HUES6 (cell line): ENCODE data around the gene UBE2QL1.

ENCODE experiments used
- H3K27ac ChIP-seq: 2 replicates; pipeline ENCODE4 v1.7.0; 2013; ENCODE audit warnings: low read depth, mild to moderate bottlenecking, low read length, inconsistent platforms
- H3K27me3 ChIP-seq: 2 replicates; pipeline ENCODE4 v1.6.1; 2013; ENCODE audit warnings: low read length; ENCODE audit not compliant: control insufficient read depth, insufficient read depth
- H3K36me3 ChIP-seq: 2 replicates; pipeline ENCODE4 v1.6.1; 2013; ENCODE audit warnings: low read length; ENCODE audit not compliant: control insufficient read depth, insufficient read depth
- H3K4me1 ChIP-seq: 2 replicates; pipeline ENCODE4 v1.6.1; 2013; ENCODE audit warnings: low read length; ENCODE audit not compliant: control insufficient read depth, insufficient read depth
- H3K4me3 ChIP-seq: 2 replicates; pipeline ENCODE4 v1.5.1; 2013; ENCODE audit warnings: low read depth, low read length
- H3K9ac ChIP-seq: one replicate; pipeline ENCODE4 v1.6.1; 2013; ENCODE audit warnings: mild to moderate bottlenecking, low read length
- H3K9me3 ChIP-seq: 2 replicates; pipeline ENCODE4 v1.6.1; 2013; ENCODE audit warnings: low read depth, low read length; ENCODE audit not compliant: control insufficient read depth, insufficient read depth

Gene UBE2QL1

DNA sequence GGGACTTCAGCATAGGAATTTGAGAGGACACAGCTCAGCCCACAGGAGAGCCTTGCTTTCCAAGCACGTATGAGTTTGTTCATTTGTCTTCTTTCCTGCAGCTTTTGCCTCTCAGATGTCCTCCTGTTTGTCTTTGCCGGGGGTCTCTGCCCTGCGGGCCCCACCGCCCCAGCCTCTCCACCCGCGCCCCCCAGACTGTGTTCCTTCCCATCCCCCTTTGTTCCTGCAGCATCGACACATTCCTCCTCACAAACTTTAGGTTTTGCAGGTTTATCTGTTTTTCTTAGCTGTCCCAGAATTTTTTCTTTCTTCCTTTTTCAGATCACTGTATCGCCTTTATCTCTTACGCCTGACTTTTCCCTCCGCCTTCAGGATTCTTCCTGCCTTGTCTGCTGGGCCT, 18.9 kb downstream of the UBE2QL1 start:
- Histone ChIP-seq H3K27me3 (peaks cover 18% of the 10 kb centered on the region; the same call in 1 of the 2 replicates), H3K36me3 (no peaks in the 10 kb centered on the region), H3K4me1 (peaks cover 6% of the 10 kb centered on the region; the same call in 1 of the 2 replicates), H3K9me3 (peaks cover 8% of the 10 kb centered on the region; the same call in 1 of the 2 replicates), H3K9ac (no peak overlapping the region), H3K27ac (no peak overlapping the region), H3K4me3 (no peak overlapping the region)

DNA sequence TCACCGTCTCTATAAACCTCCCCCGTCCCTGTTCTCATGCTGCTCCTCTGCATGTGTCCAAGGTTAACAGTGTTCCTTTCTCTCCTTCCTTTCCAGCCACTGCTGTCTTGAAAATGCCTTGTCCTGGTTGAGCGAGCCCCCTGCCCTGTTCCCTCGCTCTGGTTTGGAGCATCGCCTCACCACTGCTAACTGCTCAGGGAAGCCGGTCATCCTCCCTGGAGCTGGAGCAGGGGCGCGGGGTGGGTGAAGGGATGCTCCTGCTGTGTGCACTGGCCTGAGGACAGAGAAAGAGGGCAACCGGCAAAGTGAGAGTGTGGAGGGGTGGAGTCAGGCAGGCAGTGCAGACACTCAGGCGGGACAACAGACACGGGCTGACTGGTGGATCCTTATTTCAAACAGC, 19.4 kb downstream of the UBE2QL1 start:
- Histone ChIP-seq H3K4me1 (peaks cover 6% of the 10 kb centered on the region; the same call in 1 of the 2 replicates), H3K27me3 (peaks cover 16% of the 10 kb centered on the region; the same call in 1 of the 2 replicates), H3K9ac (no peak overlapping the region), H3K9me3 (peaks cover 8% of the 10 kb centered on the region; the same call in 1 of the 2 replicates), H3K4me3 (no peak overlapping the region), H3K36me3 (no peaks in the 10 kb centered on the region), H3K27ac (no peak overlapping the region)

DNA sequence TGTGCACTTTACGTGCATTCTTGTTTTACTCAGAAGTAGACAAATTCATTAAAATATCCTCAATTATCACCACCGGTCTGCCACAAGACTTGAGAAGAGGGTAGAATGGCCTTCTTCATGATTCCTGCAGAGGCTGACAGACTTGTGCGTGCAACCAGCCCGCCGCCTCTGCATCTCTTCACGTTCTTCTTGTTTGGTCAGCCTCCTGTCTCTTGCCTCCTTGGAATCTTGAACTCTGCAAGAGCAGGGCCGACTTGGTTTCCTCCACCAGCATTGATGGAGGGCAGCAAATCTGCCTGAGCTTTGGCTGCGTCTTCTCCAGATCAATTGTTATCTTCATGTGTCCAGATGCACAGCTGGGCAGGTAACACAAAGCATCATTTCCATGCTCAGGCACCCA, 20.2 kb downstream of the UBE2QL1 start:
- Histone ChIP-seq H3K9ac (no peak overlapping the region), H3K4me3 (no peak overlapping the region), H3K9me3 (peaks cover 8% of the 10 kb centered on the region; the same call in 1 of the 2 replicates), H3K4me1 (peaks cover 6% of the 10 kb centered on the region; the same call in 1 of the 2 replicates), H3K27ac (no peak overlapping the region), H3K36me3 (no peaks in the 10 kb centered on the region), H3K27me3 (peaks cover 16% of the 10 kb centered on the region; the same call in 1 of the 2 replicates)

DNA sequence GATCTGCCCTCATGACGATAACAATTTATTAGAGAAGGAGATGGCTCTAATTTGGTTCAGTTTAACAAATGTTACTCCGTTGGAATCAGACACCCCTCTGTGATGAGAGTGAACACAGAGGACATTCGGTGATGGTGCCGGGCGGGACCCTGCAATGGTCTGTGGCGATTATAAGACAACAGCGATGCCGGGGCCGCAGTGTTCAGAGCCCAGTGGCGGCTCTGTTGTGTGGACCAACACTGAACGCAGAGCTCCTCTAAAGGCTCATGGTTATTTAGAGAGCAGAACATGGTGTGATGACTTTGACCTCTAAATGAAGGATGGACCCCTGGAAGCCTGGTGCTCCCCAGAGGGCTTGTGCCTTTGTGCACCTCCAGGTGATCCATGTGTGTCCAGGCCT, 21.2 kb downstream of the UBE2QL1 start:
- H3K36me3 ChIP-seq, result no peaks in the 10 kb centered on the region
- H3K4me1 ChIP-seq, result peaks cover 6% of the 10 kb centered on the region; the same call in 1 of the 2 replicates
- H3K9ac ChIP-seq, result no peak overlapping the region
- no peak overlapping the region for H3K27ac ChIP-seq
- H3K4me3 ChIP-seq, result no peak overlapping the region
- peaks cover 8% of the 10 kb centered on the region; the same call in 1 of the 2 replicates for H3K9me3 ChIP-seq
- H3K27me3 ChIP-seq, result peaks cover 16% of the 10 kb centered on the region; the same call in 1 of the 2 replicates

DNA sequence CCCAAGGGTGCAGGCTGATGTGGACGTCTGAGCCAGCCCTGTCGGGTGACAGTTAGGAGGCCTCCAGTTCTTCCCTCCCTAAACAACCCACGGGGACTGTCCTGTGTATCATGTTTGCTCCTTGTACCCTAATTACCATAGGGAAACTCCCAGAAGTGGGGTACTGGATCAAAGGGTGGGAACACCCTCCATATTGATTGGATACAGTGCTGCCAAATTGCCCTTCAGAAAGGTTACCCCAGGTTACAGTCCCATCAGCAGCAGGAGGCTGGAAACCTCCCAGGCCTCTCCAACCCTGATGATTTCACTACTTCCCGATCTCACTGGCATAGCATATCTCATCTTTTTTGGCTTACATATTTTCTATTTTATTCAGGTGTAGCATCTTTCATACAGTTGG, 22.0 kb downstream of the UBE2QL1 start:
- Histone ChIP-seq H3K4me3 (no peak overlapping the region), H3K36me3 (no peaks in the 10 kb centered on the region), H3K4me1 (peaks cover 9% of the 10 kb centered on the region), H3K27me3 (peaks cover 16% of the 10 kb centered on the region; the same call in 1 of the 2 replicates), H3K9me3 (peaks cover 8% of the 10 kb centered on the region; the same call in 1 of the 2 replicates), H3K27ac (no peak overlapping the region), H3K9ac (no peak overlapping the region)

DNA sequence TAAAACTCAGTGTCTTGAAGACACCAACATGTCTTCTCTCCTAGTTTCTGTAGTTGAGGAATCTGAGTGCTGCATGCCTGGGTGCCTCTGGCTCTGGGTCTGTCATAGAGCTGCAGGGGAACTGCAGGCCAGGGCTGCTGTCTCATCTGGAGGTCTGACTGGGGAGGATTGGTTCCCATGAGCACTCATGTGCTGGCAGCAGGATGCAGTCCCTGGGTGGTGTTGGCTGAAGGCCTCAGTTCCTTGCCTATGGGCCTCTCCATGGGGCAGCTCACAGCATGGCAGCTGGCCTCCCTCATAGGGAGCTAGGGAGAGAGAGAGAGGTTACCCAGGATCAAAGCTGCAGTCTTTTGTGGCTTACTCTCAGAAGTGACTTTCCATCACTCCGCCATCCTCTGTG, 22.6 kb downstream of the UBE2QL1 start:
- H3K9me3 ChIP-seq, result peaks cover 8% of the 10 kb centered on the region; the same call in 1 of the 2 replicates
- H3K4me1 ChIP-seq, result peaks cover 14% of the 10 kb centered on the region
- no peak overlapping the region for H3K27ac ChIP-seq
- H3K27me3 ChIP-seq, result peaks cover 16% of the 10 kb centered on the region; the same call in 1 of the 2 replicates
- H3K4me3 ChIP-seq, result no peak overlapping the region
- H3K36me3 ChIP-seq, result no peaks in the 10 kb centered on the region
- H3K9ac ChIP-seq, result no peak overlapping the region

DNA sequence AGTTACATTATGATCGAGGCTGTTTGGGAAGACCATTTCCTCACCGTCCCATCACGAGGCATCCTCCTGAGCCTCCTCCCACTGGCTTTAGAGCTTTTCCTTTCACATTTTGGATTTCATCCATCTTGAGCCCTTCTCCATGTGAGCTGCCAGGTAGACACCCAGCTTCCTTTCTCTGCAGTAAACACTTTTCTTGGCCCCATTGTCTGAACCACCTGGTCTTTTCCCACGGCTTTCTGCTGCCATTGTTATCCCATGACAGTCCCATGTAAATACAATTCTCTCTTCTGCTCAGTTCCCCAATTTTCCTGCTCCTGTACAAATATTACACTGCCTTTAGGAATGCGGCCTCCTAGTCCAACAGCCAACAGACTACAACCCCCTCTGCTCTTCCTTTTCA, 24.1 kb downstream of the UBE2QL1 start:
- Histone ChIP-seq H3K4me1 (peaks cover 15% of the 10 kb centered on the region), H3K27me3 (peaks cover 10% of the 10 kb centered on the region; the same call in 1 of the 2 replicates), H3K36me3 (no peaks in the 10 kb centered on the region), H3K9me3 (peaks cover 8% of the 10 kb centered on the region; the same call in 1 of the 2 replicates), H3K9ac (no peak overlapping the region), H3K27ac (no peak overlapping the region), H3K4me3 (no peak overlapping the region)

DNA sequence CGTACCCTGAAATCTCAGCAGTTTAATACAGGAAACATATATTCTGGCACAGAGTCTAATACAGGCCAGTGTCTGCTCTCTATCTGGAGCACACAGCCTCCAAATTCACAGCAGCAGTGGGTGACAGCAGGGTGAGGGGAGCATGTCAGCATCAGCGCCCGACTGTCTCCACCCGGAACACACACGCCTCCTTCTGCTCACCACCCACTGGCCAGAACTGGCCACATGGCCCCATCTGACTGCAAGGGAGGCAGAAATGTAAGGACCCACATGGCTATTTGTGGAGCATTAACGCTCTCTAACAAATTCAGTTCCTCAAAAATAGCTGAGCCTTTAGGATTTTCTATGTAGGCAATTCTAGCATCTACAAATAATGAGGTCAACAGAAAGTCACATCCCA, 24.6 kb downstream of the UBE2QL1 start:
- Histone ChIP-seq H3K9ac (no peak overlapping the region), H3K27ac (no peak overlapping the region), H3K9me3 (peaks cover 8% of the 10 kb centered on the region; the same call in 1 of the 2 replicates), H3K4me1 (peaks cover 11% of the 10 kb centered on the region), H3K4me3 (no peak overlapping the region), H3K27me3 (peaks cover 6% of the 10 kb centered on the region; the same call in 1 of the 2 replicates), H3K36me3 (no peaks in the 10 kb centered on the region)

DNA sequence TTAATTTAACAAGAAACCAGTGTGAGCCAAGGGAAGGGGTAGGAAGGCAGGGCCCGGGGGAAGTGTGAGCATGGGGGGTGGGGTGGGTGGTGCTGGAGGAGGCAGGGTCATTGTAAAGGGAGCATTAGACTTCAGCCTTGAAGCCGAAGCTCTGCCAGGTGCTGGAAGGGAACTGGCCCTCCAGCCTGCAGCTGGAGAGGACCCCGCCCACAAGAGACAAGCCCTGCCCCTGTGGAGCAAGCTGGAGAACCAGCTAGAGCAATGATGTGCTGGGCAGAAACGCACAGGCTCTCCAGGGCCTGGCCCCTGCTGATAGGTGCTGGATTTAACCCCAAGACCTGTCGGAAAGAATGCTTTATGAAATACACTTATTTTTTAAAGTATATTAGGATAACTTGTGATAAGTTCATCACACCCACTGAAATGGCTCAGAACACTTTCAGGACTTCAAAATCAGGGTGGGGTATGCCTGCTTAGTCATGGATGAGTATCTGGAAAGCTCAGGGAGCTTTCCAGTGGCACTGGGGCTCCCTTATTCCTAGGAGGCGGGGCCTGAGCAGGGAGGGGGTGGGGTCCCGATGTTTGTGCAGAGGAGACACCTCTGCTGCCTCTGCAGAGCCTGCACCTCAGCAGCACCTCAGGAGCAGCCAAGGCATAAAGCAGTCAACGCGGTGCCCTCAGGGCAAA, 27.1 kb downstream of the UBE2QL1 start:
- Histone ChIP-seq H3K36me3 (no peaks in the 10 kb centered on the region), H3K4me3 (no peak overlapping the region), H3K9me3 (peaks cover 8% of the 10 kb centered on the region; the same call in 1 of the 2 replicates), H3K9ac (no peak overlapping the region), H3K4me1 (peaks cover 11% of the 10 kb centered on the region), H3K27me3 (no peaks in the 10 kb centered on the region), H3K27ac (no peak overlapping the region)

DNA sequence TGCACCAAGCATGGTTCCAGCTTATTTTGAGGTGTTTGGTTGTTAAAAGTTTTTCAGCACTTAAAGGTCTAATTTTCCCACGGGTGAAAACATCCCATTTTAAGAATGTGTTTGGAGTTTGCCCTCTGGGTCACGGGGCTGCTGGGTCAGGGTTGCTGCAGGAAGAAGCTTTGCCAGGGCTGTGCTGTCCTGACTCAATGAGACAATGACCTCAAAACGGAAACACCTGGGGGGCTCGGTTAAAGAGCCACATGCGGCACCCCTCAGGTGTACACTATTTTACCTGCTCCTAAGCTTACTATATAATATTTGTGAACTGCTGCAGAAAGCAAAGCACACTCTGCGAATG, 27.6 kb downstream of the UBE2QL1 start:
- H3K4me3 ChIP-seq, result no peak overlapping the region

DNA sequence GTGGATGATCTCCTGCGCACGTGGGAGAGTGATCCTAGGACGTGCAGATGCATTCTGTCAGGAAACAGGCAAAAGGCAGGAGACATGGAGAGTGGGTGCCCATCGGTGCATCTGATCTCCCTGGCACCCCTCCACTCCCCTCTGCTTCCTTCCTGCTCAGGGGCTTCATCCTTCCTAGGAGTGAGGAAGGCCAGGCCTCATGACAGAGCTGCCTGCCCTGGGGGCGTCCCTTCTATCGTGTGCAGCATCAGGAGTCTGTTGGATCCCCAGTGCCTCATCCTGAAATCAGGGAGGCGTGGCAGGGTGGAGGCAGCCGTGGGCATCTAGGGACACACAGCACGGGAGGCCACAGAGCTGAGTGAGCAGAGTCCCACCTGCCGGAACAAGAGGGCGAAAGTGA, 30.1 kb downstream of the UBE2QL1 start:
- H3K27ac ChIP-seq, result no peak overlapping the region
- H3K4me3 ChIP-seq, result no peak overlapping the region
- peaks cover 11% of the 10 kb centered on the region for H3K4me1 ChIP-seq
- no peaks in the 10 kb centered on the region for H3K9me3 ChIP-seq
- H3K36me3 ChIP-seq, result no peaks in the 10 kb centered on the region
- no peak overlapping the region for H3K9ac ChIP-seq
- no peaks in the 10 kb centered on the region for H3K27me3 ChIP-seq

More for the DNA sequence above, 27.6 kb downstream of the UBE2QL1 start:
- Histone ChIP-seq H3K9me3 (peaks cover 6% of the 10 kb centered on the region; the same call in 1 of the 2 replicates), H3K4me1 (peaks cover 11% of the 10 kb centered on the region), H3K27ac (no peak overlapping the region), H3K9ac (no peak overlapping the region), H3K36me3 (no peaks in the 10 kb centered on the region), H3K27me3 (no peaks in the 10 kb centered on the region)
